HL-60/S4 (cell line): ENCODE data around the gene ATAD3B.
"Not testable (repeated sequence)": the region's sequence is repeated elsewhere in the genome, so short reads cannot be mapped to it uniquely, and the experiment has no call there.

Source experiments
- in situ Hi-C: fragments of 300-500 bp; cut with MboI; formaldehyde crosslinking; loops from 2 replicates; pipeline ENCODE4 v1.14.3; 2022; ENCODE audit warnings: low sequenced_read_pairs

ATAD3B gene

GRCh38 chr1:1477206-1477605 lies 5.6 kb downstream of the ATAD3B start:
- in situ Hi-C loops: no loop called here

- in situ Hi-C loops: no loop called here
These were observed 8.3 kb downstream of the ATAD3B start for GRCh38 chr1:1479547-1480487.

- in situ Hi-C loops: not testable (repeated sequence)
These were observed 8.9 kb downstream of the ATAD3B start for GRCh38 chr1:1480488-1480867.

- in situ Hi-C loops: not testable (repeated sequence)
These were observed 10.2 kb downstream of the ATAD3B start for GRCh38 chr1:1481811-1482210.

- in situ Hi-C loops: no loop called here
These were observed 11.3 kb downstream of the ATAD3B start for GRCh38 chr1:1482856-1483255.

- in situ Hi-C loops: no loop called here
These were observed 12.1 kb downstream of the ATAD3B start for GRCh38 chr1:1483714-1484113.

- in situ Hi-C loops: not testable (repeated sequence)
These were observed 13.6 kb downstream of the ATAD3B start for GRCh38 chr1:1484976-1485750.

GRCh38 chr1:1485755-1486317 lies 14.3 kb downstream of the ATAD3B start:
- in situ Hi-C loops: not testable (repeated sequence)

GRCh38 chr1:1487701-1488100 lies 16.1 kb downstream of the ATAD3B start:
- in situ Hi-C loops: no loop called here

- in situ Hi-C loops: no loop called here
These were observed 17.7 kb downstream of the ATAD3B start for GRCh38 chr1:1489231-1489630.

GRCh38 chr1:1489861-1490260 lies 18.3 kb downstream of the ATAD3B start:
- in situ Hi-C loops: no loop called here

- in situ Hi-C loops: no loop called here
These were observed 19.2 kb downstream of the ATAD3B start for GRCh38 chr1:1490633-1491230.

- in situ Hi-C loops: no loop called here
These were observed 20.0 kb downstream of the ATAD3B start for GRCh38 chr1:1491601-1492000.

GRCh38 chr1:1494311-1494710 lies 22.7 kb downstream of the ATAD3B start:
- in situ Hi-C loops: not testable (repeated sequence)

GRCh38 chr1:1495461-1495975 lies 24.0 kb downstream of the ATAD3B start:
- in situ Hi-C loops: not testable (repeated sequence)

GRCh38 chr1:1504777-1505365 lies 33.3 kb downstream of the ATAD3B start:
- in situ Hi-C loops: not testable (repeated sequence)

- in situ Hi-C loops: not testable (repeated sequence)
These were observed 33.8 kb downstream of the ATAD3B start for GRCh38 chr1:1505366-1505798.

GRCh38 chr1:1505801-1506200 lies 34.2 kb downstream of the ATAD3B start:
- in situ Hi-C loops: not testable (repeated sequence)

- in situ Hi-C loops: no loop called here
These were observed 35.7 kb downstream of the ATAD3B start for GRCh38 chr1:1507305-1507704.

GRCh38 chr1:1508775-1509464 lies 37.4 kb downstream of the ATAD3B start:
- in situ Hi-C loops: not testable (repeated sequence)
